ENCODE measurements around the gene GARRE1. TPM values are rescaled to one million over a fixed set of nuclear protein-coding genes. Genes with fewer than 3 reads are reported as not detected.
"Not testable (repeated sequence)": the region's sequence is repeated elsewhere in the genome, so short reads cannot be mapped to it uniquely, and the experiment has no call there.

Gene GARRE1
- total RNA-seq, 1 donor from 2014 or later, result 69.8 TPM

- Histone ChIP-seq H3K36me3 (no peaks in the 10 kb centered on the region), H3K79me2 (ENCODE audit: low read depth) (peaks cover 68% of the 10 kb centered on the region), H3K9ac (no peak overlapping the region), H3F3A (ENCODE audit: low read depth) (peaks cover 9% of the 10 kb centered on the region), H3K27ac (no peak overlapping the region), H2AFZ (replicated peaks) (no peak overlapping the region), H3K4me3 (no peak overlapping the region), H3K4me1 (no peaks in the 10 kb centered on the region), H3K9me3 (ENCODE audit: low read depth) (no peaks in the 10 kb centered on the region), H3K4me2 (no peak overlapping the region), H4K20me1 (ENCODE audit: low read depth) (peaks cover 35% of the 10 kb centered on the region), H3K27me3 (no peaks in the 10 kb centered on the region)
- no peak for DNase-seq (ENCODE audit: low spot score)
- peaks cover 17% of the 10 kb centered on the region for H3K4me1 Mint-ChIP-seq
- H3K9me3 Mint-ChIP-seq, result peaks cover 2% of the 10 kb centered on the region
- no peak overlapping the region for H3K4me3 Mint-ChIP-seq
- H3K27me3 Mint-ChIP-seq (ENCODE audit: insufficient read depth, low read depth), result peaks cover 5% of the 10 kb centered on the region
- peaks cover 13% of the 10 kb centered on the region for H3K36me3 Mint-ChIP-seq
- H3K27ac Mint-ChIP-seq, result no peak overlapping the region
- no peak for TF ChIP-seq CTCF (IDR thresholded peaks at IDR 0.05)
- TF ChIP-seq EZH2 (IDR thresholded peaks at IDR 0.05), result no peak
- TF ChIP-seq EZH2phosphoT487 (IDR thresholded peaks at IDR 0.05), result no peak
Measured at GRCh38 chr19:34276614-34277013, 22.3 kb downstream of the GARRE1 start.

- no peaks in the 10 kb centered on the region for H3K27me3 ChIP-seq
- no peak overlapping the region for H2AFZ ChIP-seq (replicated peaks)
- H3F3A ChIP-seq (ENCODE audit: low read depth), result peaks cover 9% of the 10 kb centered on the region
- H3K4me1 ChIP-seq, result no peaks in the 10 kb centered on the region
- H4K20me1 ChIP-seq (ENCODE audit: low read depth), result peaks cover 35% of the 10 kb centered on the region
- H3K27ac ChIP-seq, result no peak overlapping the region
- no peak overlapping the region for H3K4me3 ChIP-seq
- Mint-ChIP-seq H3K4me1 (peaks cover 17% of the 10 kb centered on the region), H3K9me3 (peaks cover 2% of the 10 kb centered on the region), H3K36me3 (peaks cover 13% of the 10 kb centered on the region), H3K4me3 (no peak overlapping the region), H3K27me3 (ENCODE audit: insufficient read depth, low read depth) (peaks cover 4% of the 10 kb centered on the region), H3K27ac (no peak overlapping the region)
- no peak for DNase-seq (ENCODE audit: low spot score)
- no peaks in the 10 kb centered on the region for H3K36me3 ChIP-seq
- TF ChIP-seq CTCF (IDR thresholded peaks at IDR 0.05) (no peak), EZH2 (IDR thresholded peaks at IDR 0.05) (no peak), EZH2phosphoT487 (IDR thresholded peaks at IDR 0.05) (no peak)
- no peak overlapping the region for H3K4me2 ChIP-seq
- no peak overlapping the region for H3K9ac ChIP-seq
- peaks cover 66% of the 10 kb centered on the region for H3K79me2 ChIP-seq (ENCODE audit: low read depth)
- no peaks in the 10 kb centered on the region for H3K9me3 ChIP-seq (ENCODE audit: low read depth)
Measured at GRCh38 chr19:34277244-34277643, 22.9 kb downstream of the GARRE1 start.

- Histone ChIP-seq H3K27ac (no peak overlapping the region), H3F3A (ENCODE audit: low read depth) (peaks cover 16% of the 10 kb centered on the region), H2AFZ (replicated peaks) (no peak overlapping the region), H3K4me2 (no peak overlapping the region), H3K9ac (no peak overlapping the region), H3K27me3 (no peaks in the 10 kb centered on the region), H4K20me1 (ENCODE audit: low read depth) (peaks cover 35% of the 10 kb centered on the region), H3K79me2 (ENCODE audit: low read depth) (peaks cover 66% of the 10 kb centered on the region), H3K9me3 (ENCODE audit: low read depth) (no peaks in the 10 kb centered on the region), H3K36me3 (no peaks in the 10 kb centered on the region), H3K4me3 (no peak overlapping the region), H3K4me1 (no peaks in the 10 kb centered on the region)
- no peak for TF ChIP-seq CTCF (IDR thresholded peaks at IDR 0.05)
- H3K27ac Mint-ChIP-seq, result no peak overlapping the region
- H3K4me3 Mint-ChIP-seq, result no peak overlapping the region
- no peak for DNase-seq (ENCODE audit: low spot score)
- H3K36me3 Mint-ChIP-seq, result peaks cover 13% of the 10 kb centered on the region
- peaks cover 4% of the 10 kb centered on the region for H3K27me3 Mint-ChIP-seq (ENCODE audit: insufficient read depth, low read depth)
- H3K4me1 Mint-ChIP-seq, result peaks cover 16% of the 10 kb centered on the region
- H3K9me3 Mint-ChIP-seq, result peaks cover 2% of the 10 kb centered on the region
Measured at GRCh38 chr19:34278783-34279182, 24.4 kb downstream of the GARRE1 start.

- not testable (repeated sequence) for H3K4me1 ChIP-seq; H3K27me3 Mint-ChIP-seq (ENCODE audit: insufficient read depth, low read depth); H3K4me3 ChIP-seq; H3K27me3 ChIP-seq; H3K9me3 ChIP-seq (ENCODE audit: low read depth); H3K9ac ChIP-seq; H3K9me3 Mint-ChIP-seq; H3K36me3 ChIP-seq; H3K27ac Mint-ChIP-seq; H3F3A ChIP-seq (ENCODE audit: low read depth); H2AFZ ChIP-seq (replicated peaks); DNase-seq (ENCODE audit: low spot score); H3K27ac ChIP-seq; H3K4me1 Mint-ChIP-seq; H3K4me3 Mint-ChIP-seq; H3K4me2 ChIP-seq
- peaks cover 11% of the 10 kb centered on the region for H4K20me1 ChIP-seq (ENCODE audit: low read depth)
- H3K36me3 Mint-ChIP-seq, result peaks cover 13% of the 10 kb centered on the region
- H3K79me2 ChIP-seq (ENCODE audit: low read depth), result peaks cover 41% of the 10 kb centered on the region
Measured at GRCh38 chr19:34281444-34281843, 27.1 kb downstream of the GARRE1 start.
